Left renal cortex interstitium (tissue), 4 donors: ENCODE measurements around the gene TNIP1. TPM values are rescaled to one million over a fixed set of nuclear protein-coding genes. Genes with fewer than 3 reads are reported as not detected.
A peak's percentile ranks its signal among the peaks of the same experiment; 100 is the strongest.

Experiments
- DNase-seq, 4 donors: peaks; one replicate each; pipeline ENCODE4 v3.0.0-alpha.2; 2013; ENCODE audit warnings: low read depth in 4 of 4, low spot score in 2 of 4, missing footprints in 1 of 4
- polyA plus RNA-seq, 4 donors: library from polyadenylated mRNA; unstranded; fragments of 120-200 nt; gene quantifications; one replicate each; pipeline ENCODE4 v1.2.1, GENCODE V29; 2013; ENCODE audit not compliant: insufficient read length in 4 of 4

TNIP1 gene
- polyA plus RNA-seq, 4 donors: 68.0 to 77.5 (median 72.7) TPM

GRCh38 chr5:151047814-151048425 is 32.9 kb downstream of the TNIP1 start:
- DNase-seq: no peak

GRCh38 chr5:151042453-151043093 is 38.3 kb downstream of the TNIP1 start:
- DNase-seq: no peak

GRCh38 chr5:151041577-151042268 is 39.1 kb downstream of the TNIP1 start:
- DNase-seq: no peak

GRCh38 chr5:151040211-151040747 is 40.6 kb downstream of the TNIP1 start:
- no peak for DNase-seq

GRCh38 chr5:151039665-151040064 is 41.2 kb downstream of the TNIP1 start:
- DNase-seq: no peak

GRCh38 chr5:151038801-151039238 is 42.0 kb downstream of the TNIP1 start:
- no peak for DNase-seq

GRCh38 chr5:151038412-151038745 is 42.5 kb downstream of the TNIP1 start:
- no peak for DNase-seq

- peak in 1 of 4 donors; percentile 36 for DNase-seq
Observed at GRCh38 chr5:151037561-151038411, 43.0 kb downstream of the TNIP1 start.

- no peak for DNase-seq
Observed at GRCh38 chr5:151036556-151036955, 44.3 kb downstream of the TNIP1 start.

GRCh38 chr5:151034422-151035379 is 46.1 kb downstream of the TNIP1 start:
- DNase-seq: no peak

- DNase-seq: no peak
Observed at GRCh38 chr5:151033217-151033934, 47.5 kb downstream of the TNIP1 start.

GRCh38 chr5:151031554-151031953 is 49.3 kb downstream of the TNIP1 start:
- DNase-seq: no peak

- no peak for DNase-seq
Observed at GRCh38 chr5:151030379-151030778, 50.5 kb downstream of the TNIP1 start.

GRCh38 chr5:151030056-151030336 is 50.8 kb downstream of the TNIP1 start:
- DNase-seq: no peak

GRCh38 chr5:151029179-151030055 is 51.4 kb downstream of the TNIP1 start:
- no peak for DNase-seq

GRCh38 chr5:151028717-151029116 is 52.1 kb downstream of the TNIP1 start:
- no peak for DNase-seq

- no peak for DNase-seq
Observed at GRCh38 chr5:151027961-151028479, 52.8 kb downstream of the TNIP1 start.

GRCh38 chr5:151026679-151027078 is 54.2 kb downstream of the TNIP1 start:
- DNase-seq: no peak
